GM12891 (cell line): ENCODE data around the gene ANAPC13. TPM values are rescaled to one million over a fixed set of nuclear protein-coding genes. Genes with fewer than 3 reads are reported as not detected.

ENCODE experiments used
- DNase-seq: peaks from one replicate; pipeline ENCODE4 v3.0.0; 2011; ENCODE audit warnings: low spot score; ENCODE audit not compliant: insufficient read length
- FAIRE-seq: peaks from 2 replicates; lab custom pipeline; 2011; peaks lifted over from hg19 to GRCh38; lab: Jason Lieb, UNC
- PAX5 ChIP-seq: IDR thresholded peaks from 2 replicates; pipeline ENCODE4 v1.6.1; 2011; ENCODE audit warnings: low read length, moderate library complexity, mild to moderate bottlenecking; ENCODE audit not compliant: insufficient read depth, severe bottlenecking
- POLR2A ChIP-seq: IDR thresholded peaks from 2 replicates; pipeline ENCODE4 v1.6.1; 2011; ENCODE audit warnings: low read depth, low read length, control low read depth
- POLR2AphosphoS5 ChIP-seq: IDR thresholded peaks from 2 replicates; pipeline ENCODE4 v1.6.1; 2011; ENCODE audit warnings: low read depth, low read length, control low read depth
- POU2F2 ChIP-seq: IDR thresholded peaks from 2 replicates; pipeline ENCODE4 v1.6.1; 2011; ENCODE audit warnings: low read depth, mild to moderate bottlenecking, control low read depth, low read length, moderate library complexity
- SPI1 ChIP-seq: IDR thresholded peaks from 2 replicates; pipeline ENCODE4 v1.6.1; 2011; ENCODE audit warnings: low read depth, low read length, control low read depth
- TAF1 ChIP-seq: IDR thresholded peaks from 2 replicates; pipeline ENCODE4 v1.6.1; 2011; ENCODE audit warnings: low read depth, low read length, control low read depth
- polyA plus RNA-seq: library from polyadenylated mRNA; unstranded; fragments of >200 nt; gene quantifications from one replicate; pipeline ENCODE4 v1.2.1, GENCODE V29; 2012; ENCODE audit warnings: low read depth, missing spikeins, inconsistent platforms; ENCODE audit not compliant: missing spikeins

The ANAPC13 gene, protein sequence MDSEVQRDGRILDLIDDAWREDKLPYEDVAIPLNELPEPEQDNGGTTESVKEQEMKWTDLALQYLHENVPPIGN
- 38.3 TPM for polyA plus RNA-seq

DNA sequence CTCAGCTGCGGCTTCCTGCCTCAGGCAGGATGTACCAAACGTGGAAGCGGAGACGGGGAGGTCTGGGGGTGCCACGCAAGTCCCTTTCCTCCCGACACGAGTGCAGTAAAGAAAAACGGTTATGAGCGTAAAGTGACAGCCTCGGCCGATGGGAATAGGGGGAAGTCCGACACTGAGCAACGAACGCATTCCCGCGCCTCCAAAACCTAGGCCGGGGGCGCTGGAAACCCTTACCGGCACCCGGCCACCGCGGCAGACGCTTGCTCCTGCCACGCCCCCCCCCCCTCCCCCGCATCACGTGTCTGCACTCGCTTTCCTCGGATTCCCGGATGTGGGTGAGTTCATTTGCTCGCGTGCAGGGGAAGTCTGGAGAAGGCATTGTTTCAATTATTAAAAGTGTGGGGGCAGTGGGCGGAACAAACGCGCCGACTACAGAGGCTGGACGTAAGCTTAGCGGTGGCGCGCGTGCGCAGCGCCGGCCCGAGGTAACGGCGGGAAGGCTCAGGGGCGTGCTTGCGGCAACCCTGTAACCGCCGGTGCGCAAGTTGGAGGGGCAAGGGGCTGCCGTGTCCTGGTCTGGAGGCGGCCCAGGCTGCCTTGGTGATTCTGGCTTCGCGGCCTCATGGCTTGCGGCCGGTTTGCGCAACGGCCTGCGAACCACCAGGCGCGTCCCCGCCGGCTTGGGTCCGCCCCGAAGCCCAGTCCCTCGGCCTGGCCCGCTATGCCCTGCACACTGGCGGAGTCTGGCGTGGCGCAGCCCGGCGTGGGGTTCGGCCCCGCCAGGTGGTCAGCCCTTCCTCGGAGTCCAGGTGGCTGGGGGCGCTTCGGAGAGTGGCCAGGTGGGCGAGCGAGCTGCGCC, at the start of gene ANAPC13, which contains the start of gene CEP63:
TSS of gene ANAPC13 (minus strand) at position 268 of the 859 bp plus-strand sequence. CDS start 3,081 bp downstream, outside the sequence.
TSS of gene CEP63 (plus strand) at position 340 of the 859 bp plus-strand sequence. CDS start 9,264 bp downstream, outside the sequence.
- FAIRE-seq: peak; percentile 95
- TF ChIP-seq POLR2A: peak; percentile 58
- peak; percentile 53 for TF ChIP-seq SPI1
- TF ChIP-seq TAF1: peak; percentile 45; the same call in 1 of the 2 replicates
- TF ChIP-seq POU2F2: peak; percentile 58; the same call in 1 of the 2 replicates
- TF ChIP-seq PAX5: peak; percentile 50
- peak; percentile 81 for TF ChIP-seq POLR2AphosphoS5
- DNase-seq: peak; percentile 79

DNA sequence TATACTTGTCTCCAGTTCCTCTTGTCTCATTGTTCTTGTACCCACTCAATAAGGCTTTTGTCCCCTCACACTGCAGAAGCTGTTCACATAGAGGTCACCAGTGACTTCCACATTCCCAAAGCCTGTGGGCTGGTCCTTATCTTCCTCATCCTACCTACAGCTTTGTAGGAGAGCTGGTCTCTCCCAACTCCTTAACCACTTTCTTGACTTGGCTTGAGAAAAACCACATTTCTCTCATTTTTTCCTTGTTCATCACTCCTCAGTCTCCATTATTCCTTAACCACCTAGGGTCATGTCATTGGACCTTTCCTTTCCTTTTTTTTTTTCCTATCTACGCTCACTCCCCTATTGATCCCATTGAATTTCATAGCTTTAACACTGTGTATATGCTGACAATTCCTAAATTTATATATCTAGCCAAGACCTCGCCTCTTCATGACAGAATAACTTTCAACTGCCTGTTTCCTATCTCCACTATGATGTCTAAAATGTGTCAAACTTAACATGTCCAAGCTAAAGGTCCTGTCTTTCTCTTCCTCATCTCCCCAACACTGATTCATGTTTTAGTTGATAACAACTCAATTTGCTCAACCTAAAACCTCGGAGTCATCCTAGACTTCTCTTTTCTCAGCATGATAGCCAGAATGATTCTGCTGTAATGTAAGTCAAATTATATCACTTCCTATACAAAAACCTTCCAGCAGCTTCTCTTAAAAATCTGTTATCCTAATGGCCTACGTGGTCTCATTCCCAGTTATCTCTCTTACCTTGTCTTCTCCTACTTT, 49.6 kb upstream of the ANAPC13 start:
- FAIRE-seq: no peak
- no peak for TF ChIP-seq TAF1
- TF ChIP-seq SPI1: no peak
- no peak for TF ChIP-seq POLR2A
- TF ChIP-seq POU2F2: no peak
- no peak for TF ChIP-seq POLR2AphosphoS5
- no peak for TF ChIP-seq PAX5
- no peak for DNase-seq

DNA sequence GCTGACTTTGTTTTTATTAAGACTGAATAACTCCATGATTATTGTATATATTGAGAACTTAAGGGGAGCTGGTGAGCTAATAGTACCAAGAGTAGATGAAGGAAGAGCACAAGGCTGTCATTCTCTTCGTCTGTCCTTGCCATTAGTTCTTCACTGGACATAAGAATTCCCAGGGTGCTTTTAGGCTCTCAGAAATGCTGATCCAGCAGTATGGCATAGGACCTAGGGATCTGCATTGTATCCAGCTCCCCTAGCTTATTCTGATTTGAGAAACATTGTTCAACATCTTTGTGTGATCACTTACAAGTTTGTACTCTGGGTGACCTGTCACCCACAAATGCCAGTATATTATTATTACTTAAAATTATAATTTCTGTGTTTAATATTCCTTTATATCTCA, 47.7 kb upstream of the ANAPC13 start:
- DNase-seq (no peak), FAIRE-seq (no peak)
- TF ChIP-seq TAF1 (no peak), POU2F2 (no peak), POLR2A (no peak), PAX5 (no peak), SPI1 (no peak), POLR2AphosphoS5 (no peak)

DNA sequence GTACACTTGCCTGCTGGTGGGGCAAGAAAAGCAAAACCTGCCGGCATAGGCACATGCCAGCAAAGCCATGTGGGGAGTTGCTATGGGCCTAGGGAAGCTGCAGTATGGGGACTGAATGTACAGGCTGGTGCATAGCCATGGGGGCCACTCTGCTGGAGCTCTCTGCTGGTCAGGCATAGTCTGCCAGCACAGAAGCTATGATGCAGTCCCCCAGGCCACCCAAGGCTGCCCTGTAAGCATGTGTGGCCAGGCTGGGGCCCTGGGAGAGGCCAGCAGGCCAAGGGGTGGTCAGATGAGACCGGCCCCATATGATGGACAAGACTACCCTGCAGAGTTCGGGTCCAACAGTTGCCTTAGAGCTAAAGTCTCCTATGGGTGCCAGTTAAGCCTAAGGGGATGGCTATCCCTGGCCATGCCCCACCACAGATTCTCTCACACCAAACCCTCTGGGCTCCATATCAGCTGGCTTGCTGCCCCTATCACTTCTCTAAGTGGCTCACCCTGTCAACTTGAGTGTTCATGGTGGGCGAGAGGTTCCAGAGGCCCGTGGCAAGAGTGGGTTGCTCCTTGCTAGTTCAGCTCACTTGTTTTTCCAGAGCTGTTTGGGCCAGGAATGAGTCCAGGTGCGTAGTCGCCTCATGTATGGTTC, 41.9 kb upstream of the ANAPC13 start:
- FAIRE-seq (no peak), DNase-seq (no peak)
- TF ChIP-seq PAX5: no peak
- TF ChIP-seq POU2F2: no peak
- no peak for TF ChIP-seq TAF1
- no peak for TF ChIP-seq POLR2AphosphoS5
- TF ChIP-seq POLR2A: no peak

DNA sequence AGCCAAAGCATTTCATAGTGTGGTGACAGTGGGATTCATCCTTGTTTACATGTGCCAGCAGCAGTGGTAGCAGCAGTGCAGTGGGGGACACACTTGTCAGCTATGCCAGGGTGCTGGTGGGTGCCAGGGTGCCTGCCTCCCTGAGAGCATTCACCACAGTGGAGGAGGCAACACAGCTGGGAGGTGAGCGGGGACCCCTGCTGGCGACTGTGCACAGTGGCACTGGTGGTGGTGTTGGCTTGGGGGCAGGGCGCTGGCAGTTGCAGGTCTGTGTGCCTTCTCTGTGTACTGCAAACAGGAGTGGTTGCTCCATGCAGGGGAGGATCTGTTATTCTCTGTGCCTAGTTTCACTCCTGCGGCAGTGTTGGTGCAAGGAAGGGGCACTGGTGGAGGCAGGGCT, 41.3 kb upstream of the ANAPC13 start:
- DNase-seq (no peak), FAIRE-seq (no peak)
- TF ChIP-seq SPI1 (no peak), POLR2AphosphoS5 (no peak), PAX5 (no peak), POU2F2 (no peak), TAF1 (no peak), POLR2A (no peak)

DNA sequence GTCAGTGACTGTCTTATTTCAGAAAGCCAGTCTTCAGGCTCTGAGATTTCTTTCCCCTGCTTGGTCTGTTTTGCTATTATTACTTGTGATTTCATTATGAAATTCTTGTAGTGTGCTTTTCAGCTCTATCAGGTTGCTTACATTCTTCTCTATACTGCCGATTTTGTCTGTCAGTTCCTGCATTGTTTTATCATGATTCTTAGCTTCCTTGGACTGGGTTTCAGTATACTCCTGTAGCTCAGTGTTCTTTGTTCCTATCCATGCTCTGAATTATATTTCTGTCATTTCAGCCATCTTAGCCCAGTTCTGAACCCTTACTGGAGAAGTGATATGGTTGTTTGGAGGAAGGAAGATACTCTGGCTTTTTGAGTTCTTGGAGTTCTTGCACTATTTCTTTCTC, 40.5 kb upstream of the ANAPC13 start:
- TF ChIP-seq PAX5 (no peak), SPI1 (no peak), TAF1 (no peak), POLR2A (no peak), POLR2AphosphoS5 (no peak), POU2F2 (no peak)
- DNase-seq (no peak), FAIRE-seq (no peak)

DNA sequence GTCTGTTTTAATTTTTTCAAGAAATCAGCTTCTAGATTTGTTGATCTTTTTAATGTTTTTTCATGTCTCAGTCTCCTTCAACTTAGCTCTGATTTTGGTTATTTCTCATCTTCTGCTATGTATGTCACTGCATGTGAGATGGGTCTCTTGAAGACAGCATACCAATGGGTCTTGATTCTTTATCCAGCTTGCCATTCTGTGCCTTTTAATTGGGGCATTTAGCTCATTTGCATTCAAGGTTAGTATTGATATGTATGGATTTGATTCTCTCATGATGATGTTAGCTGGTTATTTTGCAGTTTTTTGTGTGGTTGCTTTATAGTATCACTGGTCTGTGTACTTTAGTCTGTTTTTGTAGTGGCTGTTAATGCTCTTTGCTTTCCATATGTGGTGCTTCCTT, 39.5 kb upstream of the ANAPC13 start:
- DNase-seq: no peak
- FAIRE-seq: no peak

DNA sequence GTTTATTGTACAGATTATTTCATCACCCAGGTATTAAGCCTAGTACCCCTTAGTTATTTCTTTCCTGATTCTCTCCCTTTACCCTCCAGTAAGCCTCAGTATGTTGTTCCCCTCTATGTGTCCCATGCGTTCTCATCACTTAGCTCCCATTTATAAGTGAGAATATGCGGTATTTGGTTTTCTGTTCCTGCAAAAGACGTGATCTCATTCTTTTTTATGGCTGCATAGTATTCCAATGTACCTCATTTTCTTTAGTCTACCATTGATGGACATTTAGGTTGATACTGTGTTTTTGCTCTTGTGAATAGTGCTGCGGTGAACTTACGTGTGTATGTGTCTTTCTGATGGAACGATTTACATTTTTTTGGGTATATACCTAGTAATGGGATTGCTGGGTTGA, 36.8 kb upstream of the ANAPC13 start:
- FAIRE-seq (no peak), DNase-seq (no peak)
- TF ChIP-seq POU2F2 (no peak), PAX5 (no peak), TAF1 (no peak), SPI1 (no peak), POLR2AphosphoS5 (no peak), POLR2A (no peak)

More for the DNA sequence above, 39.5 kb upstream of the ANAPC13 start:
- TF ChIP-seq PAX5: no peak
- TF ChIP-seq POLR2A: no peak
- no peak for TF ChIP-seq POU2F2
- TF ChIP-seq POLR2AphosphoS5: no peak
- TF ChIP-seq SPI1: no peak
